K562 (cell line): Measurements from ENCODE around the gene GLP2R. TPM values are rescaled to one million over a fixed set of nuclear protein-coding genes. Genes with fewer than 3 reads are reported as not detected.

Experiments
- ATAC-seq: fragments of 200-7000 bp; cut with Tn5 transposase; 3 replicates; pipeline ENCODE4 v1.9.1; 2020; ENCODE audit warnings: moderate library complexity
- BruUV-seq: library from RNA; stranded (reverse); fragments of 400-500 nt; replicated peaks from 2 replicates; lab custom pipeline; 2021; lab: Mats Ljungman, UMichigan
- CTCF ChIA-PET: fragments of 300-600 bp; formaldehyde crosslinking; extraction: SDS; loops from one replicate; lab custom pipeline; 2021; ENCODE audit warnings: low intra/inter-chr PET ratio; lab: Yijun Ruan, JAX
- POLR2A ChIA-PET: fragments of 300-600, 350-650 bp; sonication (Branson Sonifier 250); formaldehyde crosslinking; extraction: SDS; loops from one replicate; lab custom pipeline; 2021; ENCODE audit warnings: antibody characterized with exemption, inconsistent platforms; lab: Yijun Ruan, JAX
- DNase-seq, 4 experiments: peaks; one replicate each; pipeline versions ENCODE4 v3.0.0 to v3.0.0-alpha.2; 2011 to 2018; ENCODE audit warnings: low spot score in 3 of 4, mixed read lengths in 3 of 4; ENCODE audit errors: extremely low read depth in 1 of 4
- FAIRE-seq: peaks from 2 replicates; lab custom pipeline; 2011; peaks lifted over from hg19 to GRCh38; lab: Jason Lieb, UNC
- H2AFZ ChIP-seq: 2 replicates; pipeline ENCODE4 v1.6.0; 2011; ENCODE audit warnings: low read depth, low read length, control low read depth, inconsistent platforms
- H3K27ac ChIP-seq: fragments of 200-600 bp; 3 replicates; pipeline ENCODE4 v1.8.0; 2011; ENCODE audit warnings: low read depth, mild to moderate bottlenecking, control low read depth, inconsistent platforms, low read length, moderate library complexity, mixed read lengths; ENCODE audit errors: extremely low read depth
- H3K27me3 ChIP-seq, 2 experiments: fragments of 300-600 bp in 1 of 2; 2 replicates in 1 of 2; 3 replicates in 1 of 2; pipeline versions ENCODE4 v1.6.0 to v1.8.0; 2011; ENCODE audit warnings: inconsistent platforms in 2 of 2, low read length in 2 of 2, mild to moderate bottlenecking in 1 of 2, mixed read lengths in 1 of 2, moderate library complexity in 1 of 2; ENCODE audit not compliant: control insufficient read depth in 2 of 2, insufficient read depth in 2 of 2
- H3K36me3 ChIP-seq: fragments of 300-600 bp; 3 replicates; pipeline ENCODE4 v1.8.0; 2011; ENCODE audit warnings: mild to moderate bottlenecking, low read length, inconsistent platforms; ENCODE audit not compliant: control insufficient read depth, insufficient read depth
- H3K4me1 ChIP-seq, 2 experiments: fragments of 200-600 bp in 1 of 2; replicated peaks in 1 of 2; 2 replicates in 1 of 2; 3 replicates in 1 of 2; pipeline versions ENCODE4 v1.5.1 to v1.8.0; 2011; ENCODE audit warnings: inconsistent platforms in 2 of 2, low read length in 2 of 2, mild to moderate bottlenecking in 1 of 2, mixed read lengths in 1 of 2, moderate library complexity in 1 of 2; ENCODE audit not compliant: control insufficient read depth in 2 of 2, insufficient read depth in 2 of 2
- H3K4me2 ChIP-seq: 2 replicates; pipeline ENCODE4 v1.6.1; 2011; ENCODE audit warnings: low read length, control low read depth, inconsistent platforms, mixed read lengths; ENCODE audit not compliant: insufficient read depth
- H3K4me3 ChIP-seq: fragments of 200-600 bp; sonication (generic), shearing (Covaris generic); 2 replicates; pipeline ENCODE4 v1.5.1; 2016; ENCODE audit warnings: control low read depth, inconsistent platforms
- H3K79me2 ChIP-seq: fragments of 200-600 bp; 3 replicates; pipeline ENCODE4 v1.8.0; 2011; ENCODE audit warnings: low read length, inconsistent platforms; ENCODE audit not compliant: control insufficient read depth, insufficient read depth
- H3K9ac ChIP-seq, 2 experiments: 2 replicates each; pipeline versions ENCODE4 v1.6.0 to v1.6.1; 2011; ENCODE audit warnings: low read depth in 2 of 2, low read length in 2 of 2, control low read depth in 1 of 2, inconsistent platforms in 1 of 2, mild to moderate bottlenecking in 1 of 2, mixed read lengths in 1 of 2; ENCODE audit not compliant: insufficient read depth in 1 of 2
- H3K9me1 ChIP-seq: one replicate; pipeline ENCODE4 v1.6.0; 2011; ENCODE audit warnings: inconsistent platforms, mild to moderate bottlenecking, low read length, moderate library complexity; ENCODE audit not compliant: control insufficient read depth, insufficient read depth
- H3K9me3 ChIP-seq: replicated peaks from 2 replicates; pipeline ENCODE4 v1.5.1; 2011; ENCODE audit warnings: low read depth, low read length, inconsistent platforms; ENCODE audit not compliant: control insufficient read depth, insufficient read depth
- H4K20me1 ChIP-seq: replicated peaks from 2 replicates; pipeline ENCODE4 v1.6.1; 2011; ENCODE audit warnings: low read length, inconsistent platforms, mixed read lengths; ENCODE audit not compliant: control insufficient read depth, insufficient read depth
- ATF3 ChIP-seq, 2 experiments: fragments of 450-650 bp in 1 of 2; sonication (generic) in 1 of 2; formaldehyde crosslinking in 1 of 2; IDR thresholded peaks in 1 of 2; conservative IDR thresholded peaks in 1 of 2; 2 replicates each; pipeline versions ENCODE4 v1.6.1 to v1.8.1; 2016 to 2023; ENCODE audit warnings: mild to moderate bottlenecking in 2 of 2, moderate library complexity in 2 of 2, inconsistent platforms in 1 of 2, missing genetic modification reagents in 1 of 2
- DEAF1 ChIP-seq: fragments of 450-650 bp; formaldehyde crosslinking; IDR thresholded peaks from 2 replicates; pipeline ENCODE4 v1.4.0; 2020; ENCODE audit warnings: mild to moderate bottlenecking, moderate library complexity
- NR3C1 ChIP-seq: sonication (generic); formaldehyde crosslinking; IDR thresholded peaks from 2 replicates; pipeline ENCODE4 v1.8.1; 2022; ENCODE audit warnings: missing genetic modification reagents
- POLR2H ChIP-seq: IDR thresholded peaks from 2 replicates; pipeline ENCODE4 v1.6.1; 2016; ENCODE audit warnings: missing genetic modification characterization, low read depth, mild to moderate bottlenecking, control low read depth, missing compliant biosample characterization, moderate library complexity
- SRSF3 ChIP-seq: fragments of 200-400 bp; formaldehyde crosslinking; IDR thresholded peaks from 2 replicates; pipeline ENCODE4 v1.6.1; 2016; ENCODE audit warnings: mild to moderate bottlenecking, low read length, moderate library complexity; ENCODE audit not compliant: insufficient read depth
- SRSF9 ChIP-seq: fragments of 200-400 bp; formaldehyde crosslinking; IDR thresholded peaks from 2 replicates; pipeline ENCODE4 v1.6.1; 2017; ENCODE audit warnings: low read depth, low read length, borderline replicate concordance
- ZNF12 ChIP-seq: sonication (generic); formaldehyde crosslinking; IDR thresholded peaks from 2 replicates; pipeline ENCODE4 v1.4.0; 2020; ENCODE audit warnings: mild to moderate bottlenecking, missing genetic modification reagents
- ZNF384 ChIP-seq: IDR thresholded peaks from 2 replicates; pipeline ENCODE4 v1.6.1; 2012; ENCODE audit warnings: low read depth, low read length, improper control_type of control experiment
- ZNF41 ChIP-seq: fragments of 250-450 bp; sonication (Bioruptor Pico); conservative IDR thresholded peaks from 2 replicates; pipeline ENCODE4 v1.4.0; 2020; ENCODE audit warnings: mild to moderate bottlenecking
- WGBS: fragments of 100-300 bp; shearing (Covaris generic); methylation state at CpG from one replicate; pipeline ENCODE4 v1.1.6; 2016; ENCODE audit warnings: low coverage, mixed read lengths; ENCODE audit not compliant: insufficient coverage; ENCODE audit errors: missing lambda C conversion rate; 5-methylcytosine and 5-hydroxymethylcytosine counted together
- in situ Hi-C: fragments of 300-500 bp; cut with MboI; formaldehyde crosslinking; loops from 4 replicates; pipeline ENCODE4 v1.15.0; 2018; ENCODE audit warnings: inconsistent platforms, mixed read lengths
- intact Hi-C: fragments of 100-400 bp; cut with micrococcal nuclease; formaldehyde crosslinking; loops from 2 replicates; pipeline ENCODE4 v1.14.2; 2022
- polyA plus RNA-seq, 8 experiments: library from polyadenylated mRNA; depleted of rRNA in 4 of 8; stranded (reverse) in 5 of 8; unstranded in 3 of 8; fragments of >200 nt; fragmentation: Nextera tagmentation in 2 of 8; fragmentation: Illumina TruSeq in 1 of 8; extraction: Ambion mirVana in 2 of 8; extraction: Trizol in 1 of 8; gene quantifications; 2 replicates each; pipeline versions ENCODE4 v1.2.1 to v1.2.3, GENCODE V29; 2011 to 2014; ENCODE audit warnings: inconsistent platforms in 1 of 8, missing spikeins in 1 of 8
- total RNA-seq, 7 experiments: library from RNA; depleted of rRNA in 6 of 7; stranded (reverse); fragments of >200 nt in 6 of 7; fragmentation: Illumina TruSeq in 2 of 7; extraction: Trizol in 2 of 7; gene quantifications; 2 replicates each; pipeline versions ENCODE4 v1.2.1 to v1.2.3, GENCODE V29; 2011 to 2021; ENCODE audit warnings: low replicate concordance in 1 of 7

Gene GLP2R
- total and polyA plus RNA-seq, 9 of the 15 experiments (the other 6 are each of a cell fraction or from before 2014, with no cell fraction given), result not detected

- no peak for ATAC-seq
- no peak for DNase-seq
- TF ChIP-seq ZNF41 (CRISPR knock-in tag), result no peak
- no peak for TF ChIP-seq ZNF384
- no peak for TF ChIP-seq NR3C1
- no peak for TF ChIP-seq SRSF3
- TF ChIP-seq DEAF1 (CRISPR knock-in tag), result no peak
- TF ChIP-seq ATF3 (IDR thresholded peaks at IDR 0.05), result no peak
- no peak for TF ChIP-seq ATF3 (CRISPR knock-in tag; conservative IDR thresholded peaks at IDR 0.05)
- no peak for TF ChIP-seq SRSF9
- TF ChIP-seq POLR2H (tag), result no peak
- TF ChIP-seq ZNF12 (CRISPR knock-in tag), result no peak
- no peak for FAIRE-seq
- ChIA-PET POLR2A (no interaction called here), CTCF (no interaction called here)
- 2% methylated on average over 7 of the region's 8 CpGs for WGBS
- Histone ChIP-seq H3K4me1 (no peaks in the 10 kb centered on the region), H3K79me2 (no peaks in the 10 kb centered on the region), H3K4me2 (no peak overlapping the region), H3K9me3 (no peaks in the 10 kb centered on the region), H4K20me1 (no peaks in the 10 kb centered on the region), H3K36me3 (no peaks in the 10 kb centered on the region), H2AFZ (no peak overlapping the region), H3K27ac (no peak overlapping the region), H3K4me3 (no peak overlapping the region), H3K9ac (no peak overlapping the region), H3K27me3 (peaks cover 0 to 5% of the 10 kb centered on the region in 2 experiments; a peak in 1 of 5 replicates), H3K9me1 (no peaks in the 10 kb centered on the region)
- intact Hi-C loops (no loop called here), in situ Hi-C loops (no loop called here)
- BruUV-seq, result no TSS peak
These were observed 90.4 kb downstream of the GLP2R start for GRCh38 chr17:9916108-9916507.
